Measurements from ENCODE around the gene NPTN. TPM values are rescaled to one million over a fixed set of nuclear protein-coding genes. Genes with fewer than 3 reads are reported as not detected.

NPTN gene
- total and polyA plus RNA-seq, 2 experiments from 2014 or later: 56.3 to 113 TPM

- no peak for TF ChIP-seq ZNF462 (CRISPR knock-in tag; IDR thresholded peaks at IDR 0.05)
- TF ChIP-seq ZNF114 (CRISPR knock-in tag; IDR thresholded peaks at IDR 0.05): no peak
- no peak for TF ChIP-seq EZH2 (IDR thresholded peaks at IDR 0.05; ENCODE audit: low read depth, unreplicated experiment)
- TF ChIP-seq CTCF (conservative IDR thresholded peaks at IDR 0.05; ENCODE audit: low read depth in 2 of 2): no peak
- no peak for TF ChIP-seq JUNB (IDR thresholded peaks at IDR 0.05; ENCODE audit: unreplicated experiment)
Measured at GRCh38 chr15:73571346-73571745, 61.8 kb downstream of the NPTN start (continued).

- H3K36me3 Mint-ChIP-seq (ENCODE audit: low read depth): peaks cover 38% of the 10 kb centered on the region
- H3K9me3 Mint-ChIP-seq: no peaks in the 10 kb centered on the region; the same call in 2 of the 3 replicates
Measured at GRCh38 chr15:73570355-73571032, 62.7 kb downstream of the NPTN start.

More at GRCh38 chr15:73570355-73571032, 62.7 kb downstream of the NPTN start:
- Mint-ChIP-seq H3K27me3 (ENCODE audit: insufficient read depth, low read depth, poor library complexity) (no peaks in the 10 kb centered on the region), H3K27ac (no peak overlapping the region), H3K4me3 (no peak overlapping the region), H3K4me1 (no peaks in the 10 kb centered on the region)
- no peaks in the 10 kb centered on the region for H3F3A ChIP-seq (replicated peaks; ENCODE audit: low read depth)
- H3K4me3 ChIP-seq: no peak overlapping the region
- H4K20me1 ChIP-seq (replicated peaks; ENCODE audit: insufficient read depth): peaks cover 13% of the 10 kb centered on the region
- H3K36me3 ChIP-seq (ENCODE audit: insufficient read depth): peaks cover 30% of the 10 kb centered on the region
- no peaks in the 10 kb centered on the region for H3K9me2 ChIP-seq (ENCODE audit: insufficient read depth)
- H3K79me2 ChIP-seq (replicated peaks; ENCODE audit: insufficient read depth): no peaks in the 10 kb centered on the region
- TF ChIP-seq POLR2AphosphoS5 (IDR thresholded peaks at IDR 0.05; ENCODE audit: low read depth) (no peak), ETS1 (IDR thresholded peaks at IDR 0.05) (no peak), CTCF (conservative IDR thresholded peaks at IDR 0.05; ENCODE audit: low read depth in 2 of 2) (no peak), STAT1 (IDR thresholded peaks at IDR 0.05; ENCODE audit: unreplicated experiment) (no peak)
- DNase-seq (ENCODE audit: low spot score): no peak
- H3K27me3 ChIP-seq (ENCODE audit: insufficient read depth): no peaks in the 10 kb centered on the region
- H3K27ac ChIP-seq (ENCODE audit: low read depth): no peak overlapping the region
- no peak for ATAC-seq
- no peak overlapping the region for H2AFZ ChIP-seq
- H3K4me2 ChIP-seq: no peak overlapping the region
- H3K4me1 ChIP-seq (ENCODE audit: insufficient read depth): no peaks in the 10 kb centered on the region

Measured in GM23338 (cell line).